GM21515 (cell line): ENCODE results near the gene NDUFC2.
"Not testable (repeated sequence)": the region's sequence is repeated elsewhere in the genome, so short reads cannot be mapped to it uniquely, and the experiment has no call there.

Experiments used
- ATAC-seq: cut with Tn5 transposase; IDR thresholded peaks from one replicate; pipeline ENCODE4 v1.9.1; 2021; ENCODE audit not compliant: unreplicated experiment

Gene NDUFC2

GRCh38 chr11:78079232-78080083 lies at the start of gene NDUFC2:
TSS of gene NDUFC2 (minus strand) at chr11:78079862. CDS start at chr11:78079744, 118 bp downstream.
- peak; percentile 82 for ATAC-seq

GRCh38 chr11:78127403-78127802 lies 47.7 kb upstream of the NDUFC2 start:
- no peak for ATAC-seq

DNA sequence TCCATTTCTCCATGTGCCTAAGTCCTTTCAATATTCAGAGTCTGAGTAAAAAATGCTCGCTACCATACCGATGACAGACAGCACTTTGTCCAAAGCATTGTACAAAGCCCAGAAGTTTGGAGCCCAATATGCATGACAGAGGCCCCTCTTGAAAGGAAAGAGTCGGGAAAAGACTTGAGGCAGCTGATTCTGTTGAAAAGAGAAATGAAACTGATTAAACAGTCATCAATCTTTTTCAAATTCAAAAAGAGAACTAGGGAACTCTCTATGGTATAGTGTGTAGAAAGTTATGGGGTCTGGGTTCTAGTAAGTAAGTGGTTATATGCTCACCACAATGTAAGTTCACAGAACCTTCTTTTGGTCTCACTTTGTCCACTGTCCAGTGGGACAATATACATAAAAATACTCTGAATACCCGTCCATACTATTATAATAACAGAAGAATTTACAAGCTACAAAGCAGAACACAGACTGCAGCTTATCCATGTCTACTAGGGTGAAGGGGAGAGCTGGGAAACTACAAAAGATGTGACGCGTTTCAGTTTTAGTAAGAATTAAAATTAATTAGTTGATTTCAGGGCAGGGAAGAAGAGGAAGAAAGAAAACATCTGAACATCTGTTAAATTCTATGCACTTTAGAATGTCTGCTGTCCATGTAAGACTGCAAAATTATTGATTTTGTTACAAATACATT lies 33.1 kb upstream of the NDUFC2 start:
- ATAC-seq: peak; percentile 73

- no peak for ATAC-seq
These were observed 31.6 kb upstream of the NDUFC2 start for GRCh38 chr11:78111298-78111697.

DNA sequence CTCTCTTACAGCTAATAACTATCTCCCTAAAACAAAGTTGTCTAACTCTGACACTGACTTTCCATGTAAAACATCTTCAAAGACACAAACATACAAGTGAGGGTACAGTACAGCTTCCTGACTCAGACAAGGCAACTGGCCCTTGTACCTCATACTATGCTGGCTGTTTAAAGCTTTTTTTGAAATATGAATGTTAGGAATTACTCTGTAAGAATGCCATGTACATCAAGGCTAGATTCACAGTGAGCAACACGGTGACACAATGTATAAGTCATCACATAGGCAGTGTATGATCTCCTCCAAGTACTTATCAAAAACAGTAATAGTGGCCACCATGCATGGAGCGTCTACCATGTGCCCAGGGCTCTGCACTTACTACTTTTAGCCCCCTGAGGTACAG lies 31.2 kb upstream of the NDUFC2 start:
- ATAC-seq: no peak

DNA sequence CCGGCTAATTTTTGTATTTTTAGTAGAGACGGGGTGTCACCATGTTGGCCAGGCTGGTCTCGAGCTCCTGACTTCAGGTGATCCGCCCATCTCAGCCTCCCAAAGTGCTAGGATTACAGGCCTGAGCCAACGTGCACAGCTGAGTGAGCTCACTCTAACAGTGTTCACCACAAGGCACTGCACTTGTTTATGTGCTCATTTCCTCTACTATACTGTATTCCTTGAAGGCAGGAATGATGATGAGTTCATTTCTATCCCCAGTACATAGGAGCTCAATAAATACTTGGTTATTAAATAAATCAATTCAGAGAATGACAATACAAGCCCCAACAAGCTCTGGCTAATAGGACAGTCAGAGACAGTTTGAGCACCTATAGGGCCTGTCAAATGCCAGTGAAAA lies 30.7 kb upstream of the NDUFC2 start:
- no peak for ATAC-seq

- ATAC-seq: no peak
These were observed 29.7 kb upstream of the NDUFC2 start for GRCh38 chr11:78109081-78110015.

GRCh38 chr11:78100676-78101472 lies 21.2 kb upstream of the NDUFC2 start:
- ATAC-seq: no peak

DNA sequence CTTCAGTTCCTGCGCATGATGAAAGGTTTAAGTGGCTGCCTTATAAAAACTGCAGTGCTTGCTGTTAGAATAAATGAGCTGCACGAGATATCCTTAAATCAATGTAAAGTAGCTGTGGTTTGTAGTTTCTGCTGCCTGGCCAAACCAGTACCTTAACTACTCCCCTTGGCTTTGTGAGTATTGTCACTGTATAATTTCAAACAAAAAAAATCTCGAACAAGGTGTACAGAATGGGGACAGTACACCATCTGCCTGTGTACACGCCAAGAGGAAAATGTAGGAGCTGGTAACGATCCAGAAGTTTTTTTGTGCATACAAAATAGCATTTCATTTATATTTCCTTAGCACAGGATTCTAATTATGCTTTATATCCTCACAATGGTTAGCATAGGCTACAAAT lies 20.6 kb upstream of the NDUFC2 start:
- ATAC-seq: no peak

DNA sequence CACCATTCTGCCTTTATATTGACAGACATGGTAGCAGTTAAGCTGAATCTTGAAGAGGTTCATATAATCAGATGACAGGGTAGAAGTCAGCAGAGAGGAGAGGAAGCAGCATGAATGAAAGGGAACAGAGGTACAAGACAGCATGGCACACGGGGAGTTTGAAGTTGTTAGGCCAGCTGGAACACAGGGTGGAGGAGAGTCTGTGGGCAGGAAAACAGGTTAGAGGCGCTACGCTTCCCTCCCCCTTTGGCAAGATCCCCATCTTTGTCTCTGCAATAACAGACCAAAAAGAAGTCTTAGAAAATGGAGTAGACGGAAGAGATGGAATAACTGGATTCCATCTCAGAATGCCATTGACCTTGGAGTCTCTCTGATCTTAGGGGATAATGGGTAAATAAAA lies 20.0 kb upstream of the NDUFC2 start:
- ATAC-seq: no peak

GRCh38 chr11:78097666-78098385 lies 18.2 kb upstream of the NDUFC2 start:
- ATAC-seq: no peak

DNA sequence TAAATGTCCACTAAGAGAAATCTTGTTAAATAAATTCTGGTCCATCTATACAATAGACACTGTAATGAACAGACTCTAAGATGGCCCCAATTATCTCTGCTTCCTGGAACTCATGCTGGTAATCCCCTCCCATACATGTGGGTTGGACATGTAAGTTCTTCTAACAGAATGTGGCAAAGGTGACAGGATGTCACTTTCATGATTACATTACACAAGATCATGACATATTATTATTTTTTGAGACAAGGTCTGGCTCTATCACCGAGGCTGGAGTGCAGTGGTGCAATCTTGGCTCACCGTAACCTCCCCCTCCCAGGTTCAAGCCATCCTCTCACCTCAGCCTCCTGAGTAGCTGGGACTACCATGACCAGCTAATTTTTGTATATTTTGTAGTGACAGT lies 14.6 kb upstream of the NDUFC2 start:
- no peak for ATAC-seq

GRCh38 chr11:78086521-78087074 lies 6.9 kb upstream of the NDUFC2 start:
- not testable (repeated sequence) for ATAC-seq

DNA sequence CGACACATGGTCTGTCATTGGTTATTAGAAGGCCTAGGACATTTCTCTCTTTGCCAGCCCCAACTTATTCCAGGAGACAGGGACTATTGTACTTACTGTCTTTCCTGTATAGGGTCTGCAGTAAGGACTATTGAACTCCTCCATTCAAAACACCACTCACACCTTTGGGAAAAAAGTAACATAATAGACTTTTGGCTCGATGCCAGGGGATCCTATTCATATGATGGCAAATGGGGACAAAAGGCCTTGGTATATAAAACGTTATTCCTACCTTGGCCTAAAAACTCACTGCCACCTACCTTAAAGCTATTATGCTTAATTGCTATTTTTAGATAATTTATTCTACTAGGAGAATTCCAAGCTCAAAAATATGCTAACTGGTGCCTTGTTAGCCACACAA lies 6.3 kb upstream of the NDUFC2 start:
- no peak for ATAC-seq

DNA sequence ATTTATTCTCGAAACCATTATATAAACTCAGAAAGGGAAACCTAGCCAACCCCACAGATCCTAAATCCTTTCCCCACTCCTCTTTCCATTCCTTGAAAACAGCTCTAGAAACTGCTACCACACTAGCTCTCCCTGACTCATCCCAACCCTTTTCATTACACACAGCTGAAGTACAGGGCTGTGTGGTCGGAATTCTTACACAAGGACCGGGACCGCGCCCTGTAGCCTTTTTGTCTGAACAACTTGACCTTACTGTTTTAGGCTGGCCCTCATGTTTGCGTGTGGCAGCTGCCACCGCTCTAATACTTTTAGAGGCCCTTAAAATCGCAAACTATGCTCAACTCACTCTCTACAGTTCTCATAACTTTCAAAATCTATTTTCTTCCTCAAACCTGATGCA lies 4.8 kb upstream of the NDUFC2 start:
- ATAC-seq: not testable (repeated sequence)

- no peak for ATAC-seq
These were observed 3.4 kb upstream of the NDUFC2 start for GRCh38 chr11:78083021-78083420.

DNA sequence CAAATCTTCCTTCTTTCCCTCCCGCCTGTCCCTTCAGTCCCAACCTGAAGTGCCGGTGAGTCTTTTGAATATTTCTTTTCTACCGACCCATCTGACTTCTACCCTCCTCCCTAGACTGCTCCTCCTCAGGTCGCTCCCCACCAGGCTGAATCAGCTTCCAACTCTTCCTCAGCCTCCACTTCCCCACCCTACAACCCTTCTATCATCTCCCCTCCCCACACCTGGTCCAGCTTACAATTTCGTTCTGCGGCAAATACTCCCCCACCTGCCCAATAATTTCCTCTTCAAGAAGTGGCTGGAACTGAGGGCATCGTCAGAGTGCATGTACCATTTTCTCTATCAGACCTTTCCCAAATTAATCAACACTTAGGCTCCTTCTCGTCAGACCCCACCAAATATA lies 2.5 kb upstream of the NDUFC2 start:
- ATAC-seq: no peak

DNA sequence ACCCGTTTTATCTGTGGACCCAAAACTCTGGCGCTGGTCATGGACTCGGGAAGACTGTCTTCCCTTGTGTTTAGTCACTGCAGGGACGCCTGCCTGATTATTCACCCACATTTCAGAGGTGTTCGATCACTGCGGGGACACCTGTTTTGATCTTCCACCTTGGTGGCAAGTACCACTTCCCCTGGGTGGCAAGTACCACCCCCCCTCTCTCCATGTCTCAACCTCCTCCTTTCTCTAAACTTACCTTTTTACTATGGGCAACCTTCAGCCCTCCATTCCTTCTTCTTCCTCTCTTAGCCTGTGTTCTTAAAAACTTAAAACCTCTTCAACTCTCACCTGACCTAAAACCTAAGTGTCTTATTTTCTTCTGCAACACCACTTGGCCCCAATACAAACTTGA lies 1.9 kb upstream of the NDUFC2 start:
- no peak for ATAC-seq

DNA sequence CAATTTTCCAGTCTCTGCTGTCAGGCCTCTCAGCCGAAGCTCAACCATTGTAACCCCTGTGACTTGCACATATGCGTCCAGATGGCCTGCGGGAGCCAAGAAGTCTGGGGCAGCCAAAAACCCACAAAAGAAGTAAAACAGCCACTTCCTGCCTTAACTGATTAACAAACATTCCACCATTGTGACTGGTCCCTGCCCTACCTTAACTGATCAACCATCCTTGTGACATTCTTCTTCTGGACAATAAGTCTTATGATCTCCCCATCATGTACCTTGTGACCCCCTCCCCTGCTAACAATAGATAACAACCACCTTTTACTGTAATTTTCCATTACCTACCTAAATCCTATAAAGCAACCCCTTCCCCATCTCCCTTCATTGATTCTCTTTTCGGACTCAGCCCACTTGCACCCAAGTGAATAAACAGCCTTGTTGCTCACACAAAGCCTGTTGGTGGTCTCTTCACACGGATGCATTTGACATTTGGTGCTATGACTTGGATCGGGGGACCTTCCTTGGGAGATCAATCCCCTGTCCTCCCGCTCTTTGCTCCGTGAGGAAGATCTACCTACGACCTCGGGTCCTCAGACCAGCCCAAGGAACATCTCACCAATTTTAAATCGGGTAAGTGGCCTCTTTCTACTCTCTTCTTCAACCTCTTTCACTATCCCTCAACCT lies 1.3 kb upstream of the NDUFC2 start:
- no peak for ATAC-seq
